Putamen (tissue), 1 donor: ENCODE measurements around the gene PPIL6.

ENCODE experiments used
- DNase-seq: peaks from one replicate; pipeline ENCODE4 v3.0.0-alpha.2; 2016; ENCODE audit warnings: low spot score

PPIL6 gene

GRCh38 chr6:109362102-109362884 is 78.1 kb downstream of the PPIL6 start:
- no peak for DNase-seq

DNA sequence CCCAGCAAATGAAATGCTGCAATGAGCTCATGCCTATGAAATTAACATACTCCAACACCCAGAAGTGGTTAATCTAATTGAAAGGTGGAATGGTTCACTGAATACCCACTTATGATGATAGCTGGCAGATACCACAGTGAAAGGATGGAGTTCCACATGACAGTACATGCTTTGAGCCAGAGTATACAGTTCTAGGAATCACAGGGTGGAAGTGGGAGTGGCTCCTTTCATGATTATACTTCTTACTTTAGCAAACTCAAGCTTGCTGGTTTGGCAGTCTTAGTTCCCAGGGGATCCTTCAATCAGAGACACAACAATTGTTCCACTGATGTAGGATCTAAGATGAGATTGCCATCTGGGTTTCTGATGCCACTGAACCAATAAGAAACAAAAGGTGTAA is 79.6 kb downstream of the PPIL6 start:
- no peak for DNase-seq

DNA sequence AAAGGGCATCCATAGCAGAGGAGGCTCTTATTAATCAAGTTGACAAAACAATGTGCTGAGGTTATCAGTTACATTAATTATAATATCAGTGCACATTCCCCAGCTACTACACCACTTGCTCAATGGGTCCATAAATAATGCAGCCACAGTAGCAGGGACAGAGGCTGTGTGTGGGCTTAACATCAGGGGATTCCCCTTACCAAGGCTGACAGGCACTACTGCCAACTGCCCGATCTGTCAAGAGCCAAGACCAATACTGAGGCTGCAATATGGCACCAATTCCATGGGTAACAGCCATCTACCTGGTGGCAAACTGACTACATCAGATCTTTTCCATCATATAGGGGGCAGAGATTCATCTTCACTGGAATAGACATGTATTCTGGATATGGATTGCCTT is 80.1 kb downstream of the PPIL6 start:
- DNase-seq = no peak

- DNase-seq = no peak
Observed at GRCh38 chr6:109359248-109359647, 81.2 kb downstream of the PPIL6 start.

DNA sequence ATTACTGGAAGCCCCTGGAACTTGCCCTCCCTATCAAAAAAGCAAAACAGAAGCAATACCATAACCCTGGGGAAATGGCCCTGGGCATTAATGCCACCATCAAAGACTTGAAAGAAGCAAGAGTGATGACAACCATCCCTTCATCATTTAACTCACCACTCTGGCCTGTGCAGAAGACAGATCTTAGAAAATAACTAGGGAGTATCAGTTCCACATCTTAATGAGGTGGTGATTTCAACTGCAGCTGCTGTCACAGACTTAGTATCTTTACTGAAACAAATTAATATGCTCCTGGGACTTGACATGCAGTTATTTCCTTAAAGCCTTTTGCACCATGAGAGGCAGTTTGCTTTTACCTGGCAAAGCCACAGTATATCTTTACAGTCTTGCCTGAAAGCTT is 82.2 kb downstream of the PPIL6 start:
- DNase-seq = no peak

- no peak for DNase-seq
Observed at GRCh38 chr6:109356237-109356636, 84.2 kb downstream of the PPIL6 start.

GRCh38 chr6:109351231-109352130 is 88.9 kb downstream of the PPIL6 start:
- DNase-seq = no peak

DNA sequence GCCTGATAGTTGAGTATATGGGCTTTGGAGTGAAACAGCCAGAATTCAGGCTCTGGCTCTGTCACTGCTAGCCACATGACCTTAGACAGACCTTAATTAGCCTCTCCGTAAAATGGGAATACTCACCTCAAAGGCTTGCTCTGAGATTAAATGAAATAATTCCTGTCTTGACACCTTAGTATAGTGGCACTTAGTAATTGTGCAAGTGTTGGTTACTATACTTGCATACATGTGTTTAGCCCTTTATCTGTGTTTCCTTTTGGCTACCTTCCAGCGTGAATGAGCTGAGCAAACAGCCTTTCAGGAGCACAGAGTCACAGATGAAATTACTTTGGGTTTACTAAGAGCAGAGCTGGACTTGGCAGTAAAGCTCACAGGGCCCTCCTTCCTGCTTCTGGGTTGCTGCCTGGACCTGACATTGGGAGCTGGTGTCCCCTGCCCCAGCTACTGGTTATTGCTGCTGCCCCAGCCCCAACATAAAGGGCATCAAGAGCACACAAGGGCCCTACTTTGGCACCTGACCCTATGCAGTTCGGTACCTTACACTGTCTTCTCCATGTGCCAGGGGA is 90.9 kb downstream of the PPIL6 start:
- DNase-seq = no peak

- no peak for DNase-seq
Observed at GRCh38 chr6:109348226-109348625, 92.2 kb downstream of the PPIL6 start.

DNA sequence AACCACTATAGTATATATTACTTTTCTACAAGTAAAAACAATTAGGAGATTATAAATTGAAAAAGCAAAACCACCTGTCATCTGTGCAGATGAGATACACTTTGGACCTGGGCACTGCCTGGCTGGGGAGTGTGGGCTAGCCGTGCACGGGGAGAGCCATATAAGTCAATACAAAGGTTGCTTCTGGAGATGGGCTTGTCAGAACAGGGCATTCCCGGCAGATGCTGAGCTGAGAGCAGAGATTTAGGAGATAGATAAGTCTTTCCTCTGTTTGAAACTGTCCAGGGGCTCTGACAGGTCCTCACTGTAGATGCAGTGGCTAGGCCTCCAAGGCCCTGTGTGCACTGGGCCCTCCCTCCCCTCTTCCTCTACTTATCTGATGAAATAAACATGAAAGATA is 92.6 kb downstream of the PPIL6 start:
- no peak for DNase-seq

GRCh38 chr6:109345986-109346385 is 94.4 kb downstream of the PPIL6 start:
- no peak for DNase-seq

GRCh38 chr6:109344226-109344625 is 96.2 kb downstream of the PPIL6 start:
- no peak for DNase-seq

DNA sequence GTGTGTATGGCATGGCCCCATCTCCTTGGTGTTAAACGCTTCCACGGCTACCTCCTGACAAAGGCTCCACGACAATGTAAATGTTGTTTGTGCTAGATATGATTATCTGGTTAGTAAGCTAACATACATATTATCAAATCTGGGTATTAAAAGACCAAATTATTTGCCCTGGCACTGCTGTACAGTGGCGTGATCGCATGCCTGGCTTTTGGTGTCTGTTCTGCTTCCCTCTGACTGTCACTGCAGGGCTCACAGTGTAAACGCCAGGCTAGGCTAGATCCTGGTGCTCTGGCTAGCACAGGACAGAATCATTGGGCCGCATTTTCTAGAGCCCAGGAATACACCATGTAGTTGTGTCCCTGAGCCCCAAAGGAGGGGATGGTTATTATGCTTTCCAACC is 96.9 kb downstream of the PPIL6 start:
- DNase-seq = no peak

DNA sequence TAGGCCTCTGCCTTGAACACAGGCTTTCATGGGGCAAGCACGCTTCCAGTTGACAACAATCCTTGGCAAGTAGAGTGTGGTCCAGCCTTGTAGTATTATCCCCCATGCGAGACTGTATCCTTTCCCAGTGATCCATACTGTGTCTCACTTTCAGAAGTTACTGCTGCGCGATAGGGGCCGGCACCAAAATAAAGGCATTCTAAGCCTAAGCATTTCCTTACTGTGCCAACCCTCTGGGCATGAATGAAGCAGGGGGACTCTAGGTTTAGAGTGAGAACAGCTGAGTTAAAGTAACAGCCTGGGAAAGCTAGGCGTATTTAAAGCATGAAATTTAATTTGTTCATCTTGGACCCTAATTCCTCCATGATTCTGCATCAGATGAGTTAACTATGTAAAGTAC is 97.5 kb downstream of the PPIL6 start:
- no peak for DNase-seq

- DNase-seq = no peak
Observed at GRCh38 chr6:109342506-109342905, 97.9 kb downstream of the PPIL6 start.

DNA sequence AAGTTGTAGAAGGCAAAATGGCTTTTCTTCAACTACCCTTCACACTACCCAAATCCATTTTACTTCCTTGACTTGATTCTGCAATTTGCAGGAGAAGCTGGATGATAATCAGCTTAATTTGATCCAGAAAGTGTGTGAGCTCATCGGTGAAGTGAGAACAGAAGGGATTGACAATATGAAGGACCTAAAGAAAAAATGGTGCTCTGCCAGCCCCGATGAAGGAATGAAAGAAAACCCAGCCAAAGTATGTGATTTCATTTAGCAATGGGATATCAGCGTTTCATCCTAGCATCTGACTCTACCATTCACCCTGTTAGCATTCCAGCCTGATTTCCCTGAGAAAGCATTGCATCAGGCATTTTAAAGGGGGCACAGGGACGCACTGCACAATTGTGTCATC is 99.6 kb downstream of the PPIL6 start:
- no peak for DNase-seq
